Activated T-helper 1 cell treated with anti-CD3 and anti-CD28 coated beads, Interleukin-2, amount 50 U/mL, for 16 hours (primary cell): ENCODE measurements around the gene CDK5R1.

Source experiments
- DNase-seq, 2 donors: peaks; one replicate each; pipeline ENCODE4 v3.0.0-alpha.2; 2020; ENCODE audit warnings: low read depth in 1 of 2, low spot score in 1 of 2

The CDK5R1 gene

GRCh38 chr17:32470405-32471167, 16.2 kb upstream of the CDK5R1 start:
- no peak for DNase-seq

GRCh38 chr17:32471652-32472051, 15.1 kb upstream of the CDK5R1 start:
- no peak for DNase-seq

GRCh38 chr17:32475258-32475657, 11.5 kb upstream of the CDK5R1 start:
- no peak for DNase-seq

GRCh38 chr17:32477220-32477619, 9.6 kb upstream of the CDK5R1 start:
- no peak for DNase-seq

GRCh38 chr17:32479074-32479617, 7.6 kb upstream of the CDK5R1 start:
- no peak for DNase-seq

- no peak for DNase-seq
Measured at GRCh38 chr17:32481193-32481592, 5.6 kb upstream of the CDK5R1 start.

GRCh38 chr17:32482568-32483320, 4.0 kb upstream of the CDK5R1 start:
- no peak for DNase-seq

GRCh38 chr17:32483451-32484019, 3.3 kb upstream of the CDK5R1 start:
- no peak for DNase-seq

- no peak for DNase-seq
Measured at GRCh38 chr17:32484041-32484461, 2.7 kb upstream of the CDK5R1 start.

- DNase-seq: no peak
Measured at GRCh38 chr17:32484628-32485027, 2.2 kb upstream of the CDK5R1 start.

- DNase-seq: no peak
Measured at GRCh38 chr17:32485261-32486110, 1.3 kb upstream of the CDK5R1 start.

- DNase-seq: peak; percentile 45 to 61
Measured at GRCh38 chr17:32486111-32486700, 587 bp upstream of the CDK5R1 start.

- DNase-seq: no peak
Measured at GRCh38 chr17:32487473-32488176, 832 bp downstream of the CDK5R1 start.

GRCh38 chr17:32488177-32488542, 1.4 kb downstream of the CDK5R1 start:
- no peak for DNase-seq

- DNase-seq: no peak
Measured at GRCh38 chr17:32488604-32489180, 1.9 kb downstream of the CDK5R1 start.

GRCh38 chr17:32489320-32490100, 2.7 kb downstream of the CDK5R1 start:
- DNase-seq: no peak

- no peak for DNase-seq
Measured at GRCh38 chr17:32490101-32490482, 3.3 kb downstream of the CDK5R1 start.

- DNase-seq: no peak
Measured at GRCh38 chr17:32491371-32492263, 4.8 kb downstream of the CDK5R1 start.
